ENCODE measurements around the gene GALNTL6. TPM values are rescaled to one million over a fixed set of nuclear protein-coding genes. Genes with fewer than 3 reads are reported as not detected.

GALNTL6 gene
- total and polyA plus RNA-seq, 2 donors from 2014 or later: 0.60 TPM; not detected in 1

GRCh38 chr4:173088144-173088543 lies 1274.9 kb downstream of the GALNTL6 start:
- Histone ChIP-seq H3K9ac (ENCODE audit: low read length in 3 of 3) (no peak overlapping the region), H3K27me3 (ENCODE audit: control insufficient read depth, insufficient read depth, low read length) (no peaks in the 10 kb centered on the region), H3K27ac (ENCODE audit: low read depth in 2 of 2, low read length in 2 of 2) (no peak overlapping the region), H3K9me3 (ENCODE audit: control insufficient read depth in 2 of 3, insufficient read depth in 1 of 3, low read length in 3 of 3) (no peaks in the 10 kb centered on the region), H3K4me3 (ENCODE audit: low read length in 3 of 3) (no peak overlapping the region), H3K36me3 (ENCODE audit: control insufficient read depth in 2 of 3, insufficient read depth in 3 of 3, low read length in 3 of 3) (no peaks in the 10 kb centered on the region), H3K4me1 (ENCODE audit: control insufficient read depth in 2 of 3, insufficient read depth in 2 of 3, low read depth in 1 of 3, low read length in 3 of 3) (no peaks in the 10 kb centered on the region)
- DNase-seq: no peak
- no peak for TF ChIP-seq CTCF (IDR thresholded peaks at IDR 0.05; ENCODE audit: borderline replicate concordance, extremely low read depth, insufficient read depth)
- intact Hi-C loops (cut with DNase I): no loop called here
- FAIRE-seq: no peak

All from kidney (tissue), 14 donors.